Vagina (tissue), 2 donors: ENCODE results near the gene SWI5.

Source experiments
- CTCF ChIP-seq, 3 experiments: fragments of 450-650 bp in 2 of 3; fragments of 200-600 bp in 1 of 3; sonication (generic) in 1 of 3; IDR thresholded peaks; one replicate each; pipeline ENCODE4 v1.5.1; 2017 to 2019; ENCODE audit warnings: antibody characterized with exemption in 3 of 3, mild to moderate bottlenecking in 2 of 3, moderate library complexity in 2 of 3
- POLR2A ChIP-seq, 2 donors: fragments of 450-650 bp; IDR thresholded peaks; one replicate each; pipeline ENCODE4 v1.6.1; 2017; ENCODE audit warnings: antibody characterized with exemption in 2 of 2, mild to moderate bottlenecking in 2 of 2, moderate library complexity in 2 of 2
- POLR2AphosphoS5 ChIP-seq, 2 donors: sonication (generic); formaldehyde crosslinking; IDR thresholded peaks; one replicate each; pipeline ENCODE4 v1.9.0; 2017; ENCODE audit warnings: antibody characterized with exemption in 2 of 2, mild to moderate bottlenecking in 2 of 2, low read depth in 1 of 2; ENCODE audit not compliant: insufficient read depth in 1 of 2

GRCh38 chr9:128314697-128315096, 38.6 kb downstream of the SWI5 start:
- TF ChIP-seq POLR2A (IDR thresholded peaks at IDR 0.05) (no peak), POLR2AphosphoS5 (IDR thresholded peaks at IDR 0.05; ENCODE audit: insufficient read depth in 1 of 2, low read depth in 1 of 2) (no peak), CTCF (IDR thresholded peaks at IDR 0.05) (no peak)
